Naive thymus-derived CD4-positive, alpha-beta T cell (primary cell): ENCODE results near the gene PIP5K1B. TPM values are rescaled to one million over a fixed set of nuclear protein-coding genes. Genes with fewer than 3 reads are reported as not detected.

Experiments
- ATAC-seq: fragments of 150-1000 bp; cut with Tn5 transposase; 2 replicates; pipeline ENCODE4 v1.10.0; 2021; ENCODE audit warnings: mild to moderate bottlenecking, moderate library complexity
- CTCF ChIA-PET: fragments of 350-600 bp; sonication (Branson Sonifier 250); formaldehyde crosslinking; loops from one replicate; lab custom pipeline; 2021; ENCODE audit warnings: antibody characterized with exemption; lab: Charles Lee
- POLR2A ChIA-PET: fragments of 350-600 bp; sonication (Branson Sonifier 250); formaldehyde crosslinking; loops from one replicate; lab custom pipeline; 2021; ENCODE audit warnings: antibody characterized with exemption, inconsistent platforms; lab: Charles Lee
- DNase-seq, 9 donors: peaks; one replicate each; pipeline versions ENCODE4 v3.0.0 to v3.0.0-alpha.2; 2020 to 2022; ENCODE audit warnings: mixed read lengths in 1 of 9
- H3K27ac ChIP-seq: one replicate; pipeline ENCODE4 v1.7.0; 2013; ENCODE audit warnings: mild to moderate bottlenecking, low read depth, low read length, moderate library complexity
- H3K27me3 ChIP-seq, 2 donors: one replicate each; pipeline ENCODE4 v1.7.0; 2013; ENCODE audit warnings: low read length in 2 of 2, mild to moderate bottlenecking in 2 of 2, moderate library complexity in 2 of 2; ENCODE audit not compliant: control insufficient read depth in 2 of 2, insufficient read depth in 2 of 2
- H3K36me3 ChIP-seq, 3 experiments: 1 replicate in 2 of 3; 2 replicates in 1 of 3; pipeline ENCODE4 v1.7.0; 2013; ENCODE audit warnings: low read length in 3 of 3, mild to moderate bottlenecking in 3 of 3, moderate library complexity in 1 of 3; ENCODE audit not compliant: insufficient read depth in 3 of 3, control insufficient read depth in 2 of 3
- H3K4me1 ChIP-seq, 2 donors: one replicate each; pipeline ENCODE4 v1.7.0; 2013; ENCODE audit warnings: low read length in 2 of 2, mild to moderate bottlenecking in 2 of 2, moderate library complexity in 1 of 2; ENCODE audit not compliant: control insufficient read depth in 2 of 2, insufficient read depth in 2 of 2
- H3K4me3 ChIP-seq: 2 replicates; pipeline ENCODE4 v1.7.0; 2013; ENCODE audit warnings: mild to moderate bottlenecking, low read length
- H3K9me3 ChIP-seq, 3 experiments: 1 replicate in 2 of 3; 2 replicates in 1 of 3; pipeline ENCODE4 v1.7.0; 2013; ENCODE audit warnings: low read length in 3 of 3; ENCODE audit not compliant: control insufficient read depth in 2 of 3
- H3K27ac Mint-ChIP-seq, 9 donors: one replicate each; pipeline ENCODE4 v1.8.0; 2020 to 2022; ENCODE audit warnings: mixed read lengths in 9 of 9, mild to moderate bottlenecking in 8 of 9, moderate library complexity in 5 of 9, inconsistent platforms in 2 of 9
- H3K27me3 Mint-ChIP-seq, 5 donors: one replicate each; pipeline ENCODE4 v1.8.0; 2021 to 2022; ENCODE audit warnings: mixed read lengths in 5 of 5, mild to moderate bottlenecking in 1 of 5
- H3K36me3 Mint-ChIP-seq, 5 donors: one replicate each; pipeline ENCODE4 v1.8.0; 2020 to 2022; ENCODE audit warnings: mixed read lengths in 5 of 5, mild to moderate bottlenecking in 3 of 5, inconsistent platforms in 1 of 5
- H3K4me1 Mint-ChIP-seq, 7 donors: one replicate each; pipeline ENCODE4 v1.8.0; 2020 to 2022; ENCODE audit warnings: mixed read lengths in 7 of 7, mild to moderate bottlenecking in 3 of 7, inconsistent platforms in 1 of 7
- H3K4me3 Mint-ChIP-seq, 10 donors: one replicate each; pipeline ENCODE4 v1.8.0; 2020 to 2022; ENCODE audit warnings: mild to moderate bottlenecking in 10 of 10, mixed read lengths in 10 of 10, moderate library complexity in 6 of 10, inconsistent platforms in 2 of 10
- H3K9me3 Mint-ChIP-seq, 11 donors: one replicate each; pipeline ENCODE4 v1.8.0; 2020 to 2022; ENCODE audit warnings: mixed read lengths in 11 of 11, mild to moderate bottlenecking in 4 of 11, inconsistent platforms in 1 of 11, moderate library complexity in 1 of 11
- intact Hi-C, 2 donors: fragments of 100-400 bp; cut with micrococcal nuclease; formaldehyde crosslinking; loops; one replicate each; pipeline ENCODE4 v1.15.1; 2023
- polyA plus RNA-seq, 2 donors: library from polyadenylated mRNA; unstranded; fragments of 300-500 nt; fragmentation: Illumina TruSeq; gene quantifications; one replicate each; pipeline ENCODE4 v1.2.3, GENCODE V29; 2021
- total RNA-seq, 6 experiments: library from RNA in 5 of 6; stranded (reverse) in 5 of 6; gene quantifications; 1 replicate in 5 of 6; 2 replicates in 1 of 6; pipeline ENCODE4 v1.2.3 and lab custom pipeline; 2021 to 2026

PIP5K1B gene
- total and polyA plus RNA-seq, 7 experiments from 2014 or later = 0.08 to 4.2 (median 0.54) TPM

DNA sequence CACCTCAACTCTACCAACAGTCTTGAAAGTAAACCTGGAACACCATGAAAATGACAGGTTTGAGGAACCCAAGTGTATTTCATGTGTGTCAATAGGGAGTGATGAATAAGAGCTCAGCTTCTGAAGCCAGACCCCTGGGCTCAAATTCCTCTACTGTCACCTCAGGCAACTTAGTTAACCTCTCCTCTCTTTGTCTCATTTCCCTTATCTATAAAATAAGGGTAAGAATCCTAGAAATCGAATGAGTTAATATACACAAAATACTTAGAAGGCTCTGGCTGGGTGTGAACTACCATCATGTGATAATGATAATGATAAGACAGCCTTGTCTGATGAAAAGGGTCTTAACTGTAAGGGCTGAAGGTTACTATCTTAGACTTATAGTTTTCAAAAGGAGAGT is 66.3 kb downstream of the PIP5K1B start:
- Mint-ChIP-seq H3K27ac (no peak overlapping the region), H3K27me3 (peaks cover 0 to 10% (median 6%) of the 10 kb centered on the region in 5 donors), H3K4me1 (peaks cover 0 to 2% (median 0%) of the 10 kb centered on the region in 7 donors), H3K4me3 (no peak overlapping the region), H3K9me3 (no peaks in the 10 kb centered on the region), H3K36me3 (no peaks in the 10 kb centered on the region)
- Histone ChIP-seq H3K9me3 (no peaks in the 10 kb centered on the region), H3K27me3 (no peaks in the 10 kb centered on the region), H3K4me1 (no peaks in the 10 kb centered on the region), H3K4me3 (no peak overlapping the region), H3K36me3 (no peaks in the 10 kb centered on the region), H3K27ac (no peak overlapping the region)
- CTCF ChIA-PET = no interaction called here
- ATAC-seq = no peak
- no peak for DNase-seq
- intact Hi-C loops = loop anchor here in 1 of 2 donors (10.0 kb wide), 1 partner anchor 403 kb away; the partner anchor contains the start of gene TJP2
- POLR2A ChIA-PET = no interaction called here

DNA sequence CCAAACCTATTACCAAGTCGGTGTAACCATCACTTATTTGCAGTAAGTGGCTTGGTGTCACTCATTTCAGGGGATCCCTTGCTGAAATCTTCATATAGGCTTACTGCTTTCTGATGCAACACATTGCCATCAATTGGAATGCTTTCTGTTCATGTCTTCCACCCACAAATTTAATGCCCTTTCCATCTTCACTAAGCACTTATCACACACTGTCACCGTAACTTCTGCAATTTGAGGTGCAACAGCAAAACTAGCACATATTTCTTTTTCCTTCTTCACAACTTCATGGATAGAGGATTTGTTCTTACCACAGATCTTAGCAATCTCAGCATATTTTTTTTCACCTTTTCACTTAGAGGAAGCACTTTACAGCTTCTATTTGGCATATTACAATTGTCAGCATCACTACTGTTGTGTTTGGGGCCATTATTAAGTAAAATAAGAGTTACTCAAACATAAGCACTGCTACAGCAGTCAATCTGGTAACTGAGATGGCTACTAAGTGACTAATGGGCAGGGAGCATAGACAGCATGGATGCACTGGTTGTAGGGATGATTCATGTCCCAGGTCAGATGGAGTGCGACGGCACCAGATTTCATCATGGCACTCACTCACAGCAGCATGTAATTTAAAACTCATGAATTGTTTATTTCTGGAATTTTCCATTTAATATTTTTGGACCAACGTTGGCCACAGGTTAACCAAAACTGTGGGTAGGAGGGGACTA is 70.1 kb downstream of the PIP5K1B start:
- no peak overlapping the region for H3K4me3 ChIP-seq
- H3K27me3 ChIP-seq = no peaks in the 10 kb centered on the region
- H3K4me1 Mint-ChIP-seq = peaks cover 0 to 2% (median 0%) of the 10 kb centered on the region in 7 donors
- H3K9me3 ChIP-seq = no peaks in the 10 kb centered on the region
- no peaks in the 10 kb centered on the region for H3K9me3 Mint-ChIP-seq
- CTCF ChIA-PET = no interaction called here
- H3K27ac ChIP-seq = no peak overlapping the region
- no peaks in the 10 kb centered on the region for H3K36me3 ChIP-seq
- no peak for ATAC-seq
- H3K4me3 Mint-ChIP-seq = no peak overlapping the region
- no peak for DNase-seq
- no peaks in the 10 kb centered on the region for H3K36me3 Mint-ChIP-seq
- no peak overlapping the region for H3K27ac Mint-ChIP-seq
- intact Hi-C loops = loop anchor here in 1 of 2 donors (5.0 to 10.0 kb wide), 2 partner anchors 400 to 987 kb away; partner anchors contain the start of genes PTAR1 and TJP2
- H3K4me1 ChIP-seq = peaks cover 6 to 7% of the 10 kb centered on the region in 2 donors
- POLR2A ChIA-PET = interaction anchor here (0.6 kb wide), 1 partner anchor 36 kb away, joined by 3 read pairs; no protein-coding TSS in a partner anchor
- H3K27me3 Mint-ChIP-seq = peaks cover 0 to 6% (median 5%) of the 10 kb centered on the region in 5 donors

GRCh38 chr9:68777070-68777763 is 72.2 kb downstream of the PIP5K1B start:
- CTCF ChIA-PET = interaction anchor here (0.8 kb wide), 1 partner anchor 175 kb away, joined by 3 read pairs; no protein-coding TSS in a partner anchor
- H3K9me3 Mint-ChIP-seq = no peaks in the 10 kb centered on the region
- no peak overlapping the region for H3K4me3 ChIP-seq
- H3K36me3 ChIP-seq = no peaks in the 10 kb centered on the region
- H3K9me3 ChIP-seq = no peaks in the 10 kb centered on the region
- H3K4me1 Mint-ChIP-seq = peaks cover 0 to 8% (median 0%) of the 10 kb centered on the region in 7 donors
- DNase-seq (no peak), ATAC-seq (no peak)
- peaks cover 0 to 6% (median 3%) of the 10 kb centered on the region in 5 donors for H3K27me3 Mint-ChIP-seq
- intact Hi-C loops = loop anchor here in 1 of 2 donors (5.0 to 10.0 kb wide), 2 partner anchors 398 to 985 kb away; partner anchors contain the start of genes PTAR1 and TJP2
- H3K27ac ChIP-seq = no peak overlapping the region
- POLR2A ChIA-PET = interaction anchor here (0.5 to 1.1 kb wide), 3 partner anchors 163 to 982 kb away, joined by 3 to 4 read pairs (median 3); no protein-coding TSS in a partner anchor
- peaks cover 21 to 24% of the 10 kb centered on the region in 2 donors for H3K4me1 ChIP-seq
- H3K4me3 Mint-ChIP-seq = no peak overlapping the region
- H3K27ac Mint-ChIP-seq = no peak overlapping the region
- H3K27me3 ChIP-seq = no peaks in the 10 kb centered on the region
- no peaks in the 10 kb centered on the region for H3K36me3 Mint-ChIP-seq

DNA sequence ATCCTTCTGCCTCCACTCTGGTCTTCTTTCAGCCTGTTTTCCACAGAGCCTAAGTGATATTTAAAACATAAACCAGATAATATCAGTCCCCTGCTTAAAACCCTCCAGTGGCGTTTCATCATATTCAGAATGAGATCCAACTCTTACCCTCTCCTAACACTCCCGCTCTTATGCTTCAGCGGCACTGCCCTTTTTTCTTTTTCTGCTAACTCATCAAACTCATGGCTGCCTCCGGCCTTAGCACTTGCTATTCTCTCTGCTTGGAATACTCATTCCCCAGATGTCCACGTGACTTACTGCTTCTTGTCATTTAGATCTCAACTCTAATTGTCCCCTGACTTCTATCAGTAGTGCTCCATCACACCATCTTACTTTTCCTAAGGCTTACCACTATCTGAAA is 73.6 kb downstream of the PIP5K1B start:
- Histone ChIP-seq H3K4me1 (peaks cover 33 to 38% of the 10 kb centered on the region in 2 donors), H3K27me3 (no peaks in the 10 kb centered on the region), H3K9me3 (no peaks in the 10 kb centered on the region), H3K4me3 (no peak overlapping the region), H3K27ac (no peak overlapping the region), H3K36me3 (no peaks in the 10 kb centered on the region)
- no peak overlapping the region for H3K4me3 Mint-ChIP-seq
- DNase-seq (no peak), ATAC-seq (no peak)
- H3K4me1 Mint-ChIP-seq = peaks cover 0 to 8% (median 0%) of the 10 kb centered on the region in 7 donors
- intact Hi-C loops = loop anchor here (1.0 to 10.0 kb wide), 6 partner anchors 14 to 984 kb away; partner anchors contain the start of genes PTAR1 (in 1 of the 2) and TJP2 (in 1 of the 2)
- H3K27ac Mint-ChIP-seq = no peak overlapping the region
- H3K36me3 Mint-ChIP-seq = no peaks in the 10 kb centered on the region
- no peaks in the 10 kb centered on the region for H3K9me3 Mint-ChIP-seq
- CTCF ChIA-PET = no interaction called here
- H3K27me3 Mint-ChIP-seq = peaks cover 0 to 6% (median 3%) of the 10 kb centered on the region in 5 donors
- POLR2A ChIA-PET = interaction anchor here (1.0 to 1.4 kb wide), 3 partner anchors 12 to 255 kb away, joined by 3 to 5 read pairs (median 3); no protein-coding TSS in a partner anchor

GRCh38 chr9:68779558-68780379 is 74.7 kb downstream of the PIP5K1B start:
- peak overlapping the region; percentile 88 for H3K4me3 ChIP-seq
- ATAC-seq = peak; percentile 95
- POLR2A ChIA-PET = interaction anchor here (0.6 to 1.4 kb wide), 12 partner anchors 8 to 253 kb away, joined by 3 to 8 read pairs (median 4); no protein-coding TSS in a partner anchor

More at GRCh38 chr9:68779558-68780379, 74.7 kb downstream of the PIP5K1B start:
- Histone ChIP-seq H3K4me1 (peaks cover 36 to 49% of the 10 kb centered on the region in 2 donors), H3K27ac (peak overlapping the region; percentile 90), H3K36me3 (no peaks in the 10 kb centered on the region), H3K9me3 (no peaks in the 10 kb centered on the region), H3K27me3 (no peaks in the 10 kb centered on the region)
- intact Hi-C loops = loop anchor here (1.0 to 10.0 kb wide), 14 partner anchors 13 to 1639 kb away; partner anchors contain the start of genes FXN (in 1 of the 2), PIP5K1B (in 1 of the 2), PTAR1 (in 1 of the 2) and TJP2 (in 1 of the 2)
- Mint-ChIP-seq H3K4me1 (peaks cover 0 to 8% (median 0%) of the 10 kb centered on the region in 7 donors), H3K27ac (no peak overlapping the region), H3K4me3 (no peak overlapping the region), H3K27me3 (peaks cover 0 to 6% (median 3%) of the 10 kb centered on the region in 5 donors), H3K36me3 (no peaks in the 10 kb centered on the region), H3K9me3 (no peaks in the 10 kb centered on the region)
- CTCF ChIA-PET = interaction anchor here (0.6 to 1.0 kb wide), 5 partner anchors 10 to 175 kb away, joined by 3 to 5 read pairs (median 3); no protein-coding TSS in a partner anchor
- DNase-seq = peak; percentile 92 to 98 (median 95)
